GM19438 (cell line): ENCODE data around the gene GRM2.

ENCODE experiments used
- ATAC-seq: cut with Tn5 transposase; IDR thresholded peaks from one replicate; pipeline ENCODE4 v1.9.1; 2021; ENCODE audit warnings: low read depth; ENCODE audit not compliant: unreplicated experiment

The GRM2 gene

GRCh38 chr3:51703761-51704510 is 2.9 kb upstream of the GRM2 start:
- ATAC-seq: no peak

- ATAC-seq: no peak
Measured at GRCh38 chr3:51704511-51704950, 2.3 kb upstream of the GRM2 start.

GRCh38 chr3:51705276-51706020 is 1.4 kb upstream of the GRM2 start:
- no peak for ATAC-seq

- ATAC-seq: no peak
Measured at GRCh38 chr3:51706021-51706485, 815 bp upstream of the GRM2 start.

- no peak for ATAC-seq
Measured at GRCh38 chr3:51708216-51708845, 1.5 kb downstream of the GRM2 start.

GRCh38 chr3:51709004-51709420 is 2.1 kb downstream of the GRM2 start:
- no peak for ATAC-seq

GRCh38 chr3:51709675-51710074 is 2.8 kb downstream of the GRM2 start:
- ATAC-seq: no peak

- ATAC-seq: no peak
Measured at GRCh38 chr3:51710631-51711351, 3.9 kb downstream of the GRM2 start.

- no peak for ATAC-seq
Measured at GRCh38 chr3:51711352-51712037, 4.6 kb downstream of the GRM2 start.

GRCh38 chr3:51712038-51712420 is 5.2 kb downstream of the GRM2 start:
- no peak for ATAC-seq

GRCh38 chr3:51712511-51712931 is 5.7 kb downstream of the GRM2 start:
- no peak for ATAC-seq

GRCh38 chr3:51712963-51713362 is 6.1 kb downstream of the GRM2 start:
- ATAC-seq: no peak

- ATAC-seq: no peak
Measured at GRCh38 chr3:51715231-51715976, 8.5 kb downstream of the GRM2 start.

GRCh38 chr3:51715977-51716294 is 9.1 kb downstream of the GRM2 start:
- ATAC-seq: no peak

GRCh38 chr3:51716805-51717204 is 9.9 kb downstream of the GRM2 start:
- no peak for ATAC-seq

- no peak for ATAC-seq
Measured at GRCh38 chr3:51717446-51717845, 10.6 kb downstream of the GRM2 start.

- no peak for ATAC-seq
Measured at GRCh38 chr3:51717947-51718346, 11.1 kb downstream of the GRM2 start.

- ATAC-seq: no peak
Measured at GRCh38 chr3:51718547-51719409, 11.9 kb downstream of the GRM2 start.
